HCT116 (cell line): ENCODE measurements around the gene CTIF.

Experiments used
- POLR2A ChIP-seq: IDR thresholded peaks from 2 replicates; pipeline ENCODE4 v1.7.0; 2011; ENCODE audit warnings: borderline replicate concordance; ENCODE audit not compliant: insufficient read depth, insufficient read length; ENCODE audit errors: extremely low read depth
- RAD21 ChIP-seq: IDR thresholded peaks from 2 replicates; pipeline ENCODE4 v1.6.1; 2012; ENCODE audit warnings: low read depth, mild to moderate bottlenecking
- YY1 ChIP-seq: IDR thresholded peaks from 2 replicates; pipeline ENCODE4 v1.6.1; 2011; ENCODE audit warnings: low read length, low read depth, moderate library complexity, mild to moderate bottlenecking; ENCODE audit not compliant: insufficient replicate concordance; ENCODE audit errors: extremely low read depth
- TF ChIP-seq, protein P1 (sequence below), 3 experiments: fragments of 200-600 bp in 1 of 3; sonication (generic) in 1 of 3; IDR thresholded peaks in 2 of 3; conservative IDR thresholded peaks in 1 of 3; 2 replicates each; pipeline ENCODE4 v1.5.1; 2012 to 2017; ENCODE audit warnings: low read depth in 2 of 3, low read length in 2 of 3, antibody characterized with exemption in 1 of 3, borderline replicate concordance in 1 of 3, control low read depth in 1 of 3, mild to moderate bottlenecking in 1 of 3, mixed read lengths in 1 of 3, mixed run types in 1 of 3, moderate library complexity in 1 of 3; ENCODE audit not compliant: insufficient read depth in 1 of 3
- TF ChIP-seq, protein P2 (sequence below): IDR thresholded peaks from 2 replicates; pipeline ENCODE4 v1.6.1; 2012

DNA sequence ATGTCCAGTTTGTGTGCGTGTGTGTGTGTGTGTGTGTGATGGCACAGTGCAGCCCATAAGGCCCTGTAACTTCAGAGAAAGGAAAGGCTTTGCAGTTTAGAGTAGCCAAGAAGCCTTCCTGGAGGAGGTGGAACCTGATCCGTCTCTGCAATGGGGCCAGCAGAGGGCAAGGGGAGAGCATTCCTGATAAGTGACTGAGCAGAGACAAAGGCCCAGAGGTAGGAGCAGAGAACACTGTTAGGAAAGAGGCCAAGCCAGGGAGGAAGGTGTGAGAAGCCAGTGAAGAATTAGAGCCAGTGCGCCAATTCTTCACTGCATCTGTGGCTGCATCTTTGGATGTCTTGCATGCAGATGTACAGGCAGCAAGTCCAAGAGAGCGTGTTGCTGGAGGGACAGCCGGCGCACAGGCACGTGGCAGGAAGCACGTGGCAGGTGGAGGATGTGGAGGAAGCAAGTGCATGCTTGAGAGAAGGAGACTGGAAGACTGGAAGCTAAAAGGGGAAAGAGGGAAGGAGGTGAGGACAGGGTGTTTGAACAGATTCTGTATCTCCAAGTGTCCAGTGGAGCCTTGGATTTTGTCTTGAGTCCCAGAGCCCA lies 196.3 kb downstream of the CTIF start:
- TF ChIP-seq, protein P1, sequence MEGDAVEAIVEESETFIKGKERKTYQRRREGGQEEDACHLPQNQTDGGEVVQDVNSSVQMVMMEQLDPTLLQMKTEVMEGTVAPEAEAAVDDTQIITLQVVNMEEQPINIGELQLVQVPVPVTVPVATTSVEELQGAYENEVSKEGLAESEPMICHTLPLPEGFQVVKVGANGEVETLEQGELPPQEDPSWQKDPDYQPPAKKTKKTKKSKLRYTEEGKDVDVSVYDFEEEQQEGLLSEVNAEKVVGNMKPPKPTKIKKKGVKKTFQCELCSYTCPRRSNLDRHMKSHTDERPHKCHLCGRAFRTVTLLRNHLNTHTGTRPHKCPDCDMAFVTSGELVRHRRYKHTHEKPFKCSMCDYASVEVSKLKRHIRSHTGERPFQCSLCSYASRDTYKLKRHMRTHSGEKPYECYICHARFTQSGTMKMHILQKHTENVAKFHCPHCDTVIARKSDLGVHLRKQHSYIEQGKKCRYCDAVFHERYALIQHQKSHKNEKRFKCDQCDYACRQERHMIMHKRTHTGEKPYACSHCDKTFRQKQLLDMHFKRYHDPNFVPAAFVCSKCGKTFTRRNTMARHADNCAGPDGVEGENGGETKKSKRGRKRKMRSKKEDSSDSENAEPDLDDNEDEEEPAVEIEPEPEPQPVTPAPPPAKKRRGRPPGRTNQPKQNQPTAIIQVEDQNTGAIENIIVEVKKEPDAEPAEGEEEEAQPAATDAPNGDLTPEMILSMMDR (IDR thresholded peaks at IDR 0.05 in 2 of 3, conservative IDR thresholded peaks at IDR 0.05 in 1 of 3; ENCODE audit: borderline replicate concordance in 1 of 3, insufficient read depth in 1 of 3, low read depth in 2 of 3, low read length in 2 of 3): no peak
- no peak for TF ChIP-seq YY1
- no peak for TF ChIP-seq RAD21
- TF ChIP-seq POLR2A: no peak
- TF ChIP-seq, protein P2, sequence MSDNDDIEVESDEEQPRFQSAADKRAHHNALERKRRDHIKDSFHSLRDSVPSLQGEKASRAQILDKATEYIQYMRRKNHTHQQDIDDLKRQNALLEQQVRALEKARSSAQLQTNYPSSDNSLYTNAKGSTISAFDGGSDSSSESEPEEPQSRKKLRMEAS: no peak
